Neuronal stem cell (in vitro differentiated cells): ENCODE measurements around the gene ITFG1.
"Not testable (repeated sequence)": the region's sequence is repeated elsewhere in the genome, so short reads cannot be mapped to it uniquely, and the experiment has no call there.

Source experiments
- DNase-seq: peaks from one replicate; pipeline ENCODE4 v3.0.0-alpha.2; 2013; ENCODE audit warnings: low spot score
- H2AFZ ChIP-seq: one replicate; pipeline ENCODE4 v1.6.1; 2013; ENCODE audit warnings: mild to moderate bottlenecking, low read length, inconsistent platforms
- H2AK5ac ChIP-seq: 2 replicates; pipeline ENCODE4 v1.6.1; 2013; ENCODE audit warnings: low read depth, mild to moderate bottlenecking, inconsistent platforms, low read length, moderate library complexity, mixed read lengths
- H2BK120ac ChIP-seq: 2 replicates; pipeline ENCODE4 v1.6.1; 2013; ENCODE audit warnings: low read depth, mild to moderate bottlenecking, inconsistent platforms, low read length, moderate library complexity, mixed read lengths
- H2BK12ac ChIP-seq: one replicate; pipeline ENCODE4 v1.6.1; 2013; ENCODE audit warnings: low read length, inconsistent platforms
- H2BK15ac ChIP-seq: 2 replicates; pipeline ENCODE4 v1.6.1; 2013; ENCODE audit warnings: mild to moderate bottlenecking, low read length, inconsistent platforms, mixed read lengths
- H2BK5ac ChIP-seq: one replicate; pipeline ENCODE4 v1.6.1; 2013; ENCODE audit warnings: inconsistent platforms, mild to moderate bottlenecking, low read length, moderate library complexity
- H3K14ac ChIP-seq: one replicate; pipeline ENCODE4 v1.6.1; 2013; ENCODE audit warnings: low read length, inconsistent platforms
- H3K18ac ChIP-seq: 2 replicates; pipeline ENCODE4 v1.6.1; 2013; ENCODE audit warnings: low read length, inconsistent platforms
- H3K23ac ChIP-seq: 2 replicates; pipeline ENCODE4 v1.6.1; 2013; ENCODE audit warnings: low read depth, mild to moderate bottlenecking, mixed read lengths, low read length, inconsistent platforms; ENCODE audit not compliant: poor library complexity
- H3K27ac ChIP-seq: replicated peaks from 3 replicates; pipeline ENCODE4 v1.5.1; 2013; ENCODE audit warnings: low read length, inconsistent platforms
- H3K27me3 ChIP-seq, 3 experiments: 2 replicates each; pipeline ENCODE4 v1.6.1; 2013; ENCODE audit warnings: low read length in 3 of 3, mild to moderate bottlenecking in 2 of 3, inconsistent platforms in 1 of 3, low read depth in 1 of 3, mixed read lengths in 1 of 3, moderate library complexity in 1 of 3; ENCODE audit not compliant: control insufficient read depth in 3 of 3, insufficient read depth in 3 of 3
- H3K36me3 ChIP-seq, 2 donors: replicated peaks in 1 of 2; 2 replicates each; pipeline ENCODE4 v1.6.1; 2013; ENCODE audit warnings: low read length in 2 of 2; ENCODE audit not compliant: control insufficient read depth in 2 of 2, insufficient read depth in 2 of 2
- H3K4ac ChIP-seq: 2 replicates; pipeline ENCODE4 v1.6.1; 2013; ENCODE audit warnings: inconsistent platforms, mild to moderate bottlenecking, low read length, moderate library complexity
- H3K4me1 ChIP-seq, 2 donors: 1 replicate in 1 of 2; 2 replicates in 1 of 2; pipeline ENCODE4 v1.6.1; 2013; ENCODE audit warnings: low read length in 2 of 2, low read depth in 1 of 2; ENCODE audit not compliant: control insufficient read depth in 2 of 2, insufficient read depth in 1 of 2
- H3K4me2 ChIP-seq: one replicate; pipeline ENCODE4 v1.6.1; 2013; ENCODE audit warnings: mild to moderate bottlenecking, low read length, inconsistent platforms; ENCODE audit not compliant: insufficient read depth, poor library complexity, severe bottlenecking
- H3K4me3 ChIP-seq, 2 donors: 2 replicates each; pipeline ENCODE4 v1.5.1; 2013; ENCODE audit warnings: low read length in 2 of 2, mild to moderate bottlenecking in 2 of 2, inconsistent platforms in 1 of 2, moderate library complexity in 1 of 2
- H3K79me1 ChIP-seq: one replicate; pipeline ENCODE4 v1.6.1; 2013; ENCODE audit warnings: low read depth, mild to moderate bottlenecking, inconsistent platforms, low read length, moderate library complexity
- H3K9ac ChIP-seq: one replicate; pipeline ENCODE4 v1.6.1; 2013; ENCODE audit warnings: mild to moderate bottlenecking, low read depth, low read length, inconsistent platforms; ENCODE audit not compliant: poor library complexity
- H3K9me3 ChIP-seq, 2 donors: replicated peaks in 1 of 2; 2 replicates each; pipeline versions ENCODE3 to v1.6.1; 2013; ENCODE audit warnings: low read length in 2 of 2, mild to moderate bottlenecking in 2 of 2, inconsistent platforms in 1 of 2, low read depth in 1 of 2, mixed read lengths in 1 of 2, moderate library complexity in 1 of 2; ENCODE audit not compliant: control insufficient read depth in 2 of 2, insufficient read depth in 1 of 2
- H4K8ac ChIP-seq: one replicate; pipeline ENCODE4 v1.6.1; 2013; ENCODE audit warnings: low read depth, mild to moderate bottlenecking, inconsistent platforms, low read length, moderate library complexity
- H4K91ac ChIP-seq: one replicate; pipeline ENCODE4 v1.6.1; 2013; ENCODE audit warnings: low read length, low read depth, mild to moderate bottlenecking, inconsistent platforms; ENCODE audit not compliant: poor library complexity
- WGBS, 2 donors: extraction: QIAGEN DNeasy Blood & Tissue Kit; methylation state at CpG; one replicate each; pipeline ENCODE4 v1.1.7; 2013; ENCODE audit warnings: missing lambda C conversion rate in 2 of 2, mixed read lengths in 1 of 2; ENCODE audit not compliant: insufficient read length in 2 of 2, insufficient replicate concordance in 1 of 2; ENCODE audit errors: extremely low coverage in 2 of 2; 5-methylcytosine and 5-hydroxymethylcytosine counted together

The ITFG1 gene

GRCh38 chr16:47347021-47347696, 113.7 kb downstream of the ITFG1 start:
- H3K36me3 ChIP-seq, H3K27me3 ChIP-seq: not testable (repeated sequence)

GRCh38 chr16:47342055-47342454, 118.8 kb downstream of the ITFG1 start:
- Histone ChIP-seq H2BK12ac (no peak overlapping the region), H3K27me3 (no peaks in the 10 kb centered on the region), H3K18ac (no peak overlapping the region), H4K91ac (no peak overlapping the region), H4K8ac (no peak overlapping the region), H2AFZ (no peak overlapping the region), H3K4ac (no peak overlapping the region), H3K9me3 (peaks cover 3 to 8% of the 10 kb centered on the region in 2 donors), H3K79me1 (no peaks in the 10 kb centered on the region), H2AK5ac (no peak overlapping the region), H2BK120ac (no peak overlapping the region), H3K23ac (no peak overlapping the region), H3K9ac (no peak overlapping the region), H3K4me1 (no peaks in the 10 kb centered on the region), H2BK5ac (no peak overlapping the region), H3K27ac (no peak overlapping the region), H2BK15ac (no peak overlapping the region), H3K36me3 (no peaks in the 10 kb centered on the region), H3K4me3 (no peak overlapping the region), H3K14ac (no peak overlapping the region), H3K4me2 (no peak overlapping the region)
- no CpG with 5 or more reads among the region's 2 CpGs for whole genome bisulfite sequencing, 2 donors
- no peak for DNase-seq

More at GRCh38 chr16:47347021-47347696, 113.7 kb downstream of the ITFG1 start:
- H2AK5ac ChIP-seq, H3K9ac ChIP-seq, H2BK15ac ChIP-seq, H3K79me1 ChIP-seq, H3K9me3 ChIP-seq, H3K23ac ChIP-seq, H2BK5ac ChIP-seq, H2AFZ ChIP-seq, H3K4me1 ChIP-seq, H4K8ac ChIP-seq, DNase-seq, H2BK120ac ChIP-seq, H3K14ac ChIP-seq, H3K18ac ChIP-seq, H3K4me3 ChIP-seq, H4K91ac ChIP-seq, H2BK12ac ChIP-seq, H3K4ac ChIP-seq, H3K27ac ChIP-seq, H3K4me2 ChIP-seq: not testable (repeated sequence)
- WGBS, 2 donors: no CpG with 5 or more reads among the region's 23 CpGs

- H3K9me3 ChIP-seq, H4K91ac ChIP-seq, H3K36me3 ChIP-seq, H3K79me1 ChIP-seq, H4K8ac ChIP-seq, H3K18ac ChIP-seq, H2BK120ac ChIP-seq, H3K23ac ChIP-seq, H3K14ac ChIP-seq, DNase-seq, H2BK5ac ChIP-seq, H3K4me2 ChIP-seq, H3K9ac ChIP-seq, H3K4me1 ChIP-seq, H3K4me3 ChIP-seq, H2AFZ ChIP-seq, H2BK12ac ChIP-seq, H3K4ac ChIP-seq, H2BK15ac ChIP-seq, H3K27ac ChIP-seq, H3K27me3 ChIP-seq, H2AK5ac ChIP-seq: not testable (repeated sequence)
- no CpG with 5 or more reads among the region's 3 CpGs for WGBS, 2 donors
These were observed 130.3 kb downstream of the ITFG1 start for GRCh38 chr16:47330562-47330961.

GRCh38 chr16:47324309-47324708, 136.6 kb downstream of the ITFG1 start:
- H3K27me3 ChIP-seq, H3K18ac ChIP-seq, H3K14ac ChIP-seq, H2BK120ac ChIP-seq, H3K79me1 ChIP-seq, H3K9ac ChIP-seq, H2AK5ac ChIP-seq, H4K8ac ChIP-seq, H2BK15ac ChIP-seq, H2AFZ ChIP-seq, H4K91ac ChIP-seq, DNase-seq, H3K23ac ChIP-seq, H3K9me3 ChIP-seq, H3K27ac ChIP-seq, H3K4me1 ChIP-seq, H3K4me3 ChIP-seq, H2BK5ac ChIP-seq, H2BK12ac ChIP-seq, H3K4me2 ChIP-seq, H3K4ac ChIP-seq, H3K36me3 ChIP-seq: not testable (repeated sequence)
- no CpG with 5 or more reads among the region's 2 CpGs for WGBS, 2 donors
